Naive thymus-derived CD8-positive, alpha-beta T cell (primary cell): ENCODE data around the gene GPR180. TPM values are rescaled to one million over a fixed set of nuclear protein-coding genes. Genes with fewer than 3 reads are reported as not detected.

ENCODE experiments used
- ATAC-seq, 2 donors: fragments of 150-1000 bp; cut with Tn5 transposase in 1 of 2; sonication (Bioruptor Pico), chemical (Tn5 transposase) in 1 of 2; 1 replicate in 1 of 2; 2 replicates in 1 of 2; pipeline ENCODE4 v1.10.0; 2021; ENCODE audit warnings: mild to moderate bottlenecking in 2 of 2, moderate library complexity in 2 of 2
- POLR2A ChIA-PET: fragments of 350-600 bp; sonication (Branson Sonifier 250); formaldehyde crosslinking; loops from one replicate; lab custom pipeline; 2021; ENCODE audit warnings: antibody characterized with exemption; lab: Charles Lee
- DNase-seq, 10 donors: peaks; one replicate each; pipeline versions ENCODE4 v3.0.0 to v3.0.0-alpha.2; 2020 to 2022
- H3K27ac Mint-ChIP-seq, 10 donors: one replicate each; pipeline ENCODE4 v1.8.0; 2020 to 2022; ENCODE audit warnings: mild to moderate bottlenecking in 10 of 10, mixed read lengths in 10 of 10, moderate library complexity in 4 of 10, inconsistent platforms in 1 of 10
- H3K27me3 Mint-ChIP-seq, 5 donors: one replicate each; pipeline ENCODE4 v1.8.0; 2021 to 2022; ENCODE audit warnings: mixed read lengths in 5 of 5
- H3K36me3 Mint-ChIP-seq, 3 donors: one replicate each; pipeline ENCODE4 v1.8.0; 2020 to 2022; ENCODE audit warnings: mixed read lengths in 3 of 3, mild to moderate bottlenecking in 2 of 3, inconsistent platforms in 1 of 3
- H3K4me1 Mint-ChIP-seq, 4 donors: one replicate each; pipeline ENCODE4 v1.8.0; 2021 to 2022; ENCODE audit warnings: mixed read lengths in 4 of 4
- H3K4me3 Mint-ChIP-seq, 10 donors: one replicate each; pipeline ENCODE4 v1.8.0; 2020 to 2022; ENCODE audit warnings: mild to moderate bottlenecking in 10 of 10, mixed read lengths in 10 of 10, moderate library complexity in 6 of 10, inconsistent platforms in 1 of 10
- H3K9me3 Mint-ChIP-seq, 9 donors: one replicate each; pipeline ENCODE4 v1.8.0; 2020 to 2022; ENCODE audit warnings: mixed read lengths in 9 of 9, mild to moderate bottlenecking in 3 of 9, inconsistent platforms in 1 of 9, moderate library complexity in 1 of 9
- polyA plus RNA-seq, 3 donors: library from polyadenylated mRNA; unstranded; fragments of 300-500 nt; fragmentation: Illumina TruSeq; gene quantifications; one replicate each; pipeline ENCODE4 v1.2.3, GENCODE V29; 2021
- total RNA-seq, 8 experiments: library from RNA in 2 of 8; stranded (reverse) in 2 of 8; gene quantifications; one replicate each; pipeline ENCODE4 v1.2.3 and lab custom pipeline; 2021 to 2026

GPR180 gene
- total and polyA plus RNA-seq, 5 experiments from 2014 or later, result 0.96 to 3.4 (median 1.8) TPM

DNA sequence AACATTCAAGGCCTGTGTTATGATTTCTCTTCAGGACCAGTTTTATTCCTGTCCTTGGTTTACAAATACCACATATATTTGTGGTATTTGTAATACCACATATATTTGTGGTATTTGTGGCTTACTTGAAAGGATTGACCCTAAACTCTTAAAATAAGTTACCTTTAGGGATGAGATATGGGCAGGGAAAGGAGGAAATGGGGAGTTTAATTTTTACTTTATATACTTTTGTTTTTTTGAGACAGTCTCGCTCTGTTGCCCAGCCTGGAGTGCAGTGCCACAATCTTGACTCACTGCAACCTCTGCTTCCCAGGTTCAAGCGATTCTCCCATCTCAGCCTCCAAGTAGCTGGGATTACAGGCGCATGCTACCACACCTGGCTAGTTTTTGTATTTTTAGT, 3.4 kb upstream of the GPR180 start:
- no peak for DNase-seq
- no peaks in the 10 kb centered on the region for H3K27me3 Mint-ChIP-seq
- peaks cover 23 to 53% (median 44%) of the 10 kb centered on the region in 4 donors for H3K4me1 Mint-ChIP-seq
- H3K4me3 Mint-ChIP-seq, result no peak overlapping the region
- POLR2A ChIA-PET, result interaction anchor here (3.4 kb wide), 1 partner anchor 49 kb away, joined by 62 read pairs; no protein-coding TSS in a partner anchor
- no peaks in the 10 kb centered on the region for H3K9me3 Mint-ChIP-seq
- H3K27ac Mint-ChIP-seq, result peak overlapping the region in 1 of 10 donors; percentile 11
- peaks cover 0 to 5% (median 5%) of the 10 kb centered on the region in 3 donors for H3K36me3 Mint-ChIP-seq
- no peak for ATAC-seq

- Mint-ChIP-seq H3K36me3 (peaks cover 0 to under 1% (median 0%) of the 10 kb centered on the region in 3 donors), H3K4me3 (peak overlapping the region in 2 of 10 donors; percentile 28 to 80), H3K27me3 (no peaks in the 10 kb centered on the region), H3K4me1 (peaks cover 18 to 38% (median 36%) of the 10 kb centered on the region in 4 donors), H3K9me3 (no peaks in the 10 kb centered on the region), H3K27ac (peak overlapping the region in 2 of 10 donors; percentile 41 to 77)
- ATAC-seq (no peak), DNase-seq (no peak)
- POLR2A ChIA-PET, result interaction anchor here (0.7 to 1.7 kb wide), 3 partner anchors 51 to 219 kb away, joined by 3 to 5 read pairs (median 4); no protein-coding TSS in a partner anchor
These were observed 1.8 kb upstream of the GPR180 start for GRCh38 chr13:94599877-94600276.

GRCh38 chr13:94602467-94602866, 810 bp downstream of the GPR180 start:
- peaks cover 0 to 17% (median 0%) of the 10 kb centered on the region in 3 donors for H3K36me3 Mint-ChIP-seq
- no peaks in the 10 kb centered on the region for H3K9me3 Mint-ChIP-seq
- peaks cover 12 to 38% (median 32%) of the 10 kb centered on the region in 4 donors for H3K4me1 Mint-ChIP-seq
- POLR2A ChIA-PET, result interaction anchor here (0.7 to 2.9 kb wide), 3 partner anchors 14 to 67 kb away, joined by 4 to 32 read pairs (median 4); no protein-coding TSS in a partner anchor
- H3K4me3 Mint-ChIP-seq, result peak overlapping the region; percentile 77 to 91 (median 86)
- ATAC-seq, result no peak
- H3K27me3 Mint-ChIP-seq, result no peaks in the 10 kb centered on the region
- DNase-seq, result no peak
- peak overlapping the region; percentile 21 to 90 (median 84) for H3K27ac Mint-ChIP-seq

DNA sequence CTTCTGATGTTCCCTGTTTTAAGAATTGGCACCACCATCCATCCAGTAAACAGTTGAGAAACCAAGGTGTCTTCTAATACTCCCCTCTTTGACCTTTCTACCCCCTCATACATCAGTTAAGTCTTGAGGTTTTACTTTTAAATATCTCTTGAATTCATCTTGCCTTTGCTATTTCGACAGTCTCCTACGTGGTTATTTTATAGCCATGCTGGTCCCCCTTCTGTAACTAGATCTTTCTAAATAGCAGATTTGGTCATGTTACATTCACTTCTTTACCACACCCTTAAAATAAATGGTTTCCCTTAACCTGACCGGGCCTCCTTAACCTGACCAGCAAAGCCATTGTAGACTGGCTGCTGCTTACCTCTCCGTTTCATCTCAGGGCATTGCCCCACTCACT, 5.4 kb downstream of the GPR180 start:
- no peak for ATAC-seq
- Mint-ChIP-seq H3K36me3 (peaks cover 0 to 45% (median 7%) of the 10 kb centered on the region in 3 donors), H3K4me3 (no peak overlapping the region), H3K9me3 (no peaks in the 10 kb centered on the region), H3K4me1 (peaks cover 11 to 29% (median 26%) of the 10 kb centered on the region in 4 donors), H3K27me3 (no peaks in the 10 kb centered on the region), H3K27ac (peak overlapping the region in 5 of 10 donors; percentile 22 to 71 (median 29))
- POLR2A ChIA-PET, result no interaction called here
- no peak for DNase-seq

DNA sequence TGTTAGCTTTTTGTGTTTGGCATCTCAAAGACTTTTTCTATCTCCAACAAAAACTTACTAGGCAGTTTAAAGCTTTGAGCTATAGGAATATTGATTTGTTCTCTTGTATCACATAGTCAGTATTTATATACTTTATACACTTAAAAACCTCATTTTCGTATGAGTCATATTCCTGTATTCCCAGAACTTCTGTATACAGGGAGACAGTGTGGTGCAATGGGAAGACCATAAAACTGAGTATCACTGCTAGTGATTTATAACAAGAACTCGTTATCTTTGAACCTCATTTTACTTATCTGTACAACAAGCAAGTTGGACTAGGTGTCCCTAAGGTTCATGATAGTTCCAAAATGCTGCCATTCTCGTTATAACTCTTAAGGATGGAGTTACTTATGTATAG, 6.3 kb downstream of the GPR180 start:
- Mint-ChIP-seq H3K36me3 (peaks cover 0 to 47% (median 8%) of the 10 kb centered on the region in 3 donors), H3K27me3 (no peaks in the 10 kb centered on the region), H3K4me1 (peaks cover 9 to 22% (median 17%) of the 10 kb centered on the region in 4 donors), H3K27ac (no peak overlapping the region), H3K4me3 (no peak overlapping the region), H3K9me3 (no peaks in the 10 kb centered on the region)
- no peak for ATAC-seq
- POLR2A ChIA-PET, result no interaction called here
- no peak for DNase-seq

- peaks cover 9 to 19% (median 13%) of the 10 kb centered on the region in 4 donors for H3K4me1 Mint-ChIP-seq
- ATAC-seq, result no peak
- POLR2A ChIA-PET, result no interaction called here
These were observed 6.9 kb downstream of the GPR180 start for GRCh38 chr13:94608586-94608985.

DNA sequence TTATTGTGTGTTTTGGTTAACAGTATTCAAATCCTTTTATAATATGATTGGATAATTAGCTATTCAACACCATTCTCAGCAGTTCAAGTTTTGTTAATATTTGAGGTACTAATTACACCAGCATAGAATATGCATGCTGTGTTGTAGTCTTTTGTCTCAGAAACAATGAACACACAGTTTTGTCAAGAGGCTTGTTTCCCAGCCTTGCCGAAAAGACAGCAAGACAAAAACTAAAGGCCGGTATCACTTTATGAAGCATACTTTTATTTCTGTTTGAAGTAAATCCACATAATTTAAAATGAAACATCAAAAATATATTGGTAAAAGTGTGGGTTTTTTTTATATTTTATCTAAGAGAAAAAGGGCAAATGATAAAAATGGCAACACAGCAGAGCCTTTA, 7.5 kb downstream of the GPR180 start:
- Mint-ChIP-seq H3K36me3 (peaks cover 0 to 57% (median 8%) of the 10 kb centered on the region in 3 donors), H3K4me1 (peaks cover 9 to 20% (median 13%) of the 10 kb centered on the region in 4 donors), H3K27ac (no peak overlapping the region), H3K9me3 (no peaks in the 10 kb centered on the region), H3K4me3 (no peak overlapping the region), H3K27me3 (no peaks in the 10 kb centered on the region)
- DNase-seq, result no peak
- POLR2A ChIA-PET, result no interaction called here
- ATAC-seq, result no peak

More at GRCh38 chr13:94608586-94608985, 6.9 kb downstream of the GPR180 start:
- no peak overlapping the region for H3K27ac Mint-ChIP-seq
- peaks cover 0 to 53% (median 8%) of the 10 kb centered on the region in 3 donors for H3K36me3 Mint-ChIP-seq
- H3K9me3 Mint-ChIP-seq, result no peaks in the 10 kb centered on the region
- no peak overlapping the region for H3K4me3 Mint-ChIP-seq
- no peak for DNase-seq
- H3K27me3 Mint-ChIP-seq, result no peaks in the 10 kb centered on the region

- H3K4me3 Mint-ChIP-seq, result no peak overlapping the region
- peak overlapping the region in 2 of 10 donors; percentile 12 to 47 for H3K27ac Mint-ChIP-seq
- no peaks in the 10 kb centered on the region for H3K27me3 Mint-ChIP-seq
- DNase-seq (no peak), ATAC-seq (no peak)
- POLR2A ChIA-PET, result no interaction called here
- no peaks in the 10 kb centered on the region for H3K9me3 Mint-ChIP-seq
- H3K4me1 Mint-ChIP-seq, result peaks cover 8 to 15% (median 11%) of the 10 kb centered on the region in 4 donors
- H3K36me3 Mint-ChIP-seq, result peaks cover 0 to 62% (median 8%) of the 10 kb centered on the region in 3 donors
These were observed 8.8 kb downstream of the GPR180 start for GRCh38 chr13:94610475-94610874.

DNA sequence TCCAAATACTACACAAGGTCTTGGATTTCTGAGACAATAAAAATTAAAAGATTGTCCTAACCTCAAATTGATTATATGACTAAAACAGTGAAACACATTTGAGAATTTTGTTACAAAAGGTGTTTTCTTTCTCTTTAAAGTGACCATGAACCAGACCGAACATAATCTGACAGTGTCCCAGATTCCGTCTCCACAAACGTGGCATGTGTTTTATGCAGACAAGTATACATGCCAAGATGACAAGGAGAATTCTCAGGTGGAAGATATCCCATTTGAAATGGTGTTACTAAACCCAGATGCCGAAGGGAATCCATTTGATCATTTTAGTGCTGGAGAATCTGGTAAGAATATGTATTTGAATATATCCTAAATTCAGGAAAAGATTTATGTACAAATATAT, 10.4 kb downstream of the GPR180 start:
- H3K4me1 Mint-ChIP-seq, result peaks cover 10 to 15% (median 13%) of the 10 kb centered on the region in 4 donors
- ATAC-seq, result no peak
- peaks cover 0 to 49% (median 8%) of the 10 kb centered on the region in 3 donors for H3K36me3 Mint-ChIP-seq

GRCh38 chr13:94613051-94613450, 11.4 kb downstream of the GPR180 start:
- H3K4me1 Mint-ChIP-seq, result peaks cover 7 to 14% (median 10%) of the 10 kb centered on the region in 4 donors
- no peaks in the 10 kb centered on the region for H3K27me3 Mint-ChIP-seq
- ATAC-seq (no peak), DNase-seq (no peak)
- H3K4me3 Mint-ChIP-seq, result no peak overlapping the region
- no peak overlapping the region for H3K27ac Mint-ChIP-seq
- POLR2A ChIA-PET, result no interaction called here
- no peaks in the 10 kb centered on the region for H3K9me3 Mint-ChIP-seq
- peaks cover 0 to 46% (median 8%) of the 10 kb centered on the region in 3 donors for H3K36me3 Mint-ChIP-seq

More for the DNA sequence above, 10.4 kb downstream of the GPR180 start:
- Mint-ChIP-seq H3K4me3 (no peak overlapping the region), H3K27me3 (no peaks in the 10 kb centered on the region), H3K9me3 (no peaks in the 10 kb centered on the region), H3K27ac (no peak overlapping the region)
- DNase-seq, result no peak
- POLR2A ChIA-PET, result no interaction called here

DNA sequence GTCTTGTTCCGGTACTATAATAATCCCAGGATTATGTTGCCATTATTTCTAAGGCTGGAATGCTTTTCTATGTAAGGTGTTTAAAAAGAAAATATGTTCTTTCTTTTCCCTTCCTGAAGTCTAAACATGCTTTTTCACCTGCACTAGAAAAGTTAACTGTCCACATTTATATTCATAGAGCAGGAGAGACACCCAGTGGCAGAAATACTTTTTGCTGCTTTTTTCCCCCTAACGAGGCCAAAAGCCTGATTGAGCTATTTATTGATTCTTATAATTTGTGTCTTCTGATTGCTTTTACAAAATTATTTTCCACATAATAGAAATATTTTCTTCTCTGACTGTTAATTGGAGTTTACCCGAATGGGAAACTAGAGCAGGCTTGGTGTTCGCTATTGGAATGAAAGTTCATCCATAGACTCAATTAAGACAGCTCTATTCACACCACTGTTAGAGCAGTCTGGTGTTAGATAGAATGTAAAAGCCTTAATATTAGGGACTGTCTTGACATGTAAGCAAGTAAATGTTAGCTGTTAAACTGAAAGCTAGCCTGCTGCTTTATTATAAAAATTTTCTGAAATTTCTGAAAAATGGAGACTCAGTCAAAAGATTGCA, 15.8 kb downstream of the GPR180 start:
- Mint-ChIP-seq H3K27me3 (no peaks in the 10 kb centered on the region), H3K36me3 (peaks cover 0 to 56% (median 5%) of the 10 kb centered on the region in 3 donors), H3K4me3 (no peak overlapping the region), H3K4me1 (peaks cover 5 to 13% (median 8%) of the 10 kb centered on the region in 4 donors), H3K27ac (peak overlapping the region in 1 of 10 donors; percentile 41), H3K9me3 (no peaks in the 10 kb centered on the region)
- POLR2A ChIA-PET, result interaction anchor here (0.6 kb wide), 1 partner anchor 182 kb away, joined by 3 read pairs; no protein-coding TSS in a partner anchor
- peak in 7 of 10 donors; percentile 22 to 70 (median 43) for DNase-seq
- ATAC-seq, result peak in 1 of 2 donors; percentile 53

DNA sequence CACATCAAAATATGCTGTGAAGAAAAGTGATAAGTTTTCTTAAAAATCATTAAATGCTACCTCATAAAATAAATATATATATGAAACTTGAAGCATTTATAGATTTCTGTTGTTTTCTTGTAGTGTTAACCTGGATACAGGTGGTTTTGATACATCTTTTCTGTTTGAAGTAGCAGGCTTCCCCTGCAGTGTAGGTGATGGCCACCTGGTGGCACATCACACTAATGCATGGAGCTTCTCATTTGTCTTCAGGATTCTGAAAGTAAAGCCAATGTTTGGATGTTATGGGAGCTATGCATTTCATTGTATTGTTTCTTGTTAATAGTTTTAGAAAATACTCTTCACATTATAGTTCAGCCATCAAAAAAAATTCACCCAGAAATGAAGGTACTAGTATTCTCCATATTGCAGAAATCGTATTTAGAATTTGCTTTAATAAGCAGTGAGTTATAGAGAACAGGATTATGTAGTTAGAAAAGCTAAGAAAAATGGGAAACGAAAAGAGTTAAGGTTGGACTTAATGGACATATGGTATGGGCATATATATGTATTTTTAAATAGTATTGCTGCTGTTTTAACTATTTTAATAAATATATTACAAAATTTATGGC, 18.7 kb downstream of the GPR180 start:
- DNase-seq (peak in 1 of 10 donors; percentile 15), ATAC-seq (peak; percentile 47 to 74)
- Mint-ChIP-seq H3K4me1 (peaks cover 5 to 11% (median 8%) of the 10 kb centered on the region in 4 donors), H3K27ac (no peak overlapping the region), H3K27me3 (no peaks in the 10 kb centered on the region), H3K4me3 (no peak overlapping the region), H3K36me3 (peaks cover 0 to 64% (median 19%) of the 10 kb centered on the region in 3 donors), H3K9me3 (no peaks in the 10 kb centered on the region)
- POLR2A ChIA-PET, result no interaction called here

DNA sequence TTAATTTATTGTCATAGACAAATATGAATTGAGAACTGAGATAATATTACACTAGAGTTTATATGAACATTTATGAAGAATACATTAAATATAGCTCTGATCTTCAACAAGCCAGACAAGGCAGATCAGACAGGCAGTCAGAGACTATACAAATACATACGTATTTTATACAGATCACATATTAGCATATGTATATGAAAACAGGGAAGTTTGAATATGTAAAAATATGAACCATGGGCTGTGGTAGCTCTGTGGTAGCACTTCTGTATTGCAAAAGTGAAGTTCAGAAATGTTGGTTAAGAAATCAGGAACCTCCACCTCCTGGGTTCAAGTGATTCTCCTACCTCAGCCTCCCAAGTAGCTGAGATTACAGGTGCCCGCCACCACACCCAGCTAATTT, 20.7 kb downstream of the GPR180 start:
- Mint-ChIP-seq H3K4me1 (peaks cover 0 to under 1% (median under 1%) of the 10 kb centered on the region in 4 donors), H3K4me3 (no peak overlapping the region), H3K27ac (no peak overlapping the region), H3K27me3 (no peaks in the 10 kb centered on the region), H3K9me3 (no peaks in the 10 kb centered on the region), H3K36me3 (peaks cover 0 to 73% (median 22%) of the 10 kb centered on the region in 3 donors)
- DNase-seq (no peak), ATAC-seq (no peak)
- POLR2A ChIA-PET, result no interaction called here
